C4-2B (cell line): ENCODE results near the gene DRD1.
"Not testable (repeated sequence)": the region's sequence is repeated elsewhere in the genome, so short reads cannot be mapped to it uniquely, and the experiment has no call there.

Source experiments
- CTCF ChIP-seq: fragments of 450-650 bp; conservative IDR thresholded peaks from 2 replicates; pipeline ENCODE4 v1.5.1; 2017; ENCODE audit warnings: mild to moderate bottlenecking
- ZFX ChIP-seq: fragments of 450-650 bp; IDR thresholded peaks from 2 replicates; pipeline ENCODE4 v1.6.1; 2017

- TF ChIP-seq CTCF, ZFX: not testable (repeated sequence)
Measured at GRCh38 chr5:175395430-175395829, 48.6 kb downstream of the DRD1 start.
